Effector memory CD8-positive, alpha-beta T cell (primary cell): Measurements from ENCODE around the gene BRD2.
A peak's percentile ranks its signal among the peaks of the same experiment; 100 is the strongest.

ENCODE experiments used
- ATAC-seq: fragments of 150-1000 bp; cut with Tn5 transposase; replicated peaks from 2 replicates; pipeline ENCODE4 v1.10.0; 2021; ENCODE audit warnings: mild to moderate bottlenecking, moderate library complexity
- DNase-seq, 3 experiments: peaks; one replicate each; pipeline ENCODE4 v3.0.0; 2021
- H3K27ac Mint-ChIP-seq, 2 donors: one replicate each; pipeline ENCODE4 v1.8.0; 2022; ENCODE audit warnings: mild to moderate bottlenecking in 2 of 2, mixed read lengths in 2 of 2, moderate library complexity in 2 of 2
- H3K27me3 Mint-ChIP-seq, 2 donors: one replicate each; pipeline ENCODE4 v1.8.0; 2022; ENCODE audit warnings: mixed read lengths in 2 of 2
- H3K36me3 Mint-ChIP-seq: one replicate; pipeline ENCODE4 v1.8.0; 2022; ENCODE audit warnings: mild to moderate bottlenecking, moderate library complexity, mixed read lengths; ENCODE audit not compliant: insufficient read depth
- H3K4me1 Mint-ChIP-seq, 2 donors: one replicate each; pipeline ENCODE4 v1.8.0; 2022; ENCODE audit warnings: low read depth in 2 of 2, mixed read lengths in 2 of 2
- H3K4me3 Mint-ChIP-seq, 2 donors: one replicate each; pipeline ENCODE4 v1.8.0; 2022; ENCODE audit warnings: mild to moderate bottlenecking in 2 of 2, mixed read lengths in 2 of 2, moderate library complexity in 2 of 2
- H3K9me3 Mint-ChIP-seq, 2 donors: one replicate each; pipeline ENCODE4 v1.8.0; 2022; ENCODE audit warnings: mixed read lengths in 2 of 2

BRD2 gene

DNA sequence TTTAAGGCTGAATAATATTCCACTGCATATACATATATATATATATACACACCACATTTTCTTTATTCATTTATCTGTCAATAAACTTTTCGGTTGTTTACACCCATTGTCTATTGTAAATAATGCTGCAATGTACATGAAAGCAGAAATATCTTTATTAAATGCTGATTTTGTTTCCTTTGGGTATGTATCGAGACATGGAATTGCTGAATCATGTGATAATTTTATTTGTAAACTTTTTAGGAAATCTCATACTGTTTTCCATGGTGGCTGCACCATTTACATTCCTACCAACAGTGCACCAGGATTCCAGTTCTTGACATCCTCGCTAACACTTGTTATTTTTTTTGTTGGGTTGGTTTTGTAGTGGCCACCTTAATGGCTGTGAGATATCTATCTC, 55.1 kb downstream of the BRD2 start:
- no peak overlapping the region for H3K27ac Mint-ChIP-seq

DNA sequence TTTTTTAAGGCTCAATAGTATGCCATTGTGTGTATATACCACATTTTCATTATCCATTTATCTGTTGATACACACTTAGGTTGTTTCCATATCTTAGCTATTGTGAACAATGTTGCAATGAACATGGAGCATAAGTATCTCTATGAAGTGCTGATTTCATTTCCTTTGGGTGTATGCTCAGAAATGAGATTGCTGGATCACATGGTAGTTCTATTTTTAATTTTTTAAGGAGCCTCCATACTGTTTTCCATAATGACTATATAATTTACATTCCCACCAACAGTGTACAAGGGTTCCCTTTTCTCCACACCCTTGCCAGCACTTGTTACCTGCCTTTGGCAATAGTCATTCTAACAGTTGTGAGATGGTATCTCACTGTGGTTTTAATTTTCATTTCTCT, 56.1 kb downstream of the BRD2 start:
- Mint-ChIP-seq H3K27me3 (no peaks in the 10 kb centered on the region), H3K4me1 (peaks cover 8 to 17% of the 10 kb centered on the region in 2 donors), H3K9me3 (no peaks in the 10 kb centered on the region), H3K4me3 (no peak overlapping the region), H3K27ac (no peak overlapping the region), H3K36me3 (peaks cover 3% of the 10 kb centered on the region)
- ATAC-seq, result no peak
- no peak for DNase-seq

More for the DNA sequence above, 55.1 kb downstream of the BRD2 start:
- Mint-ChIP-seq H3K4me1 (peaks cover 11 to 21% of the 10 kb centered on the region in 2 donors), H3K27me3 (no peaks in the 10 kb centered on the region), H3K9me3 (no peaks in the 10 kb centered on the region), H3K4me3 (no peak overlapping the region), H3K36me3 (no peaks in the 10 kb centered on the region)
- no peak for ATAC-seq
- no peak for DNase-seq

DNA sequence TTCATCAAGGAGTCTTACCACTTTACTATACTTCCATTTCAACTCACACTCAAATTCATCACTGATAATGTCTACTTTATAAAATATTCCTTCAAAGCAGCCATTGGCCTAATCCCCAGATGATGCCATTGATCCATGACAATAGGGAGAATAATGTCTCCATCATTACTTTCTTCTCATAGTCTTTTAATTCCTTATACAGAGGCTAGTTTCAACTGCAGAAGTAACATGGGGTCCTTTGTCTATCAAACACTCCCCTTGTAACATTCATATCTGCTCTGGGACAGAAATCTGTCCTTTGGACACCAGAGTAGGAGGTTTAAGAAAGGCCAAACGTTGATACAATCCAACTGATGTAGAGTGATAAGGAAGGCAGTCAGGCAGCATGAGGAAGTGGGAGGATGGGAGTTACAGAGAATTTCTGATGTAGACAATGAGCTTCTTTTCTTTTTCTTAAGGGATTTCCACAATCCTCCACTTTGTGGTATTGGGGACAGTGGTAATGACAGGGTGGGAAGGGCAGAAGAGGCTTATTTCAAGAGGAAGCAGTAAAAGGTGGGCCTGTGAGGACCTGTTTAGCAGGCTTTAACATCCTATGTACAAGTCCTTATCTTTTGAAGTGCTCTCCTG, 59.9 kb downstream of the BRD2 start:
- Mint-ChIP-seq H3K4me1 (peaks cover 5 to 15% of the 10 kb centered on the region in 2 donors), H3K27ac (peak overlapping the region; percentile 16 to 87), H3K9me3 (no peaks in the 10 kb centered on the region), H3K36me3 (peaks cover 3% of the 10 kb centered on the region), H3K4me3 (no peak overlapping the region), H3K27me3 (no peaks in the 10 kb centered on the region)
- DNase-seq (no peak), ATAC-seq (no peak)

DNA sequence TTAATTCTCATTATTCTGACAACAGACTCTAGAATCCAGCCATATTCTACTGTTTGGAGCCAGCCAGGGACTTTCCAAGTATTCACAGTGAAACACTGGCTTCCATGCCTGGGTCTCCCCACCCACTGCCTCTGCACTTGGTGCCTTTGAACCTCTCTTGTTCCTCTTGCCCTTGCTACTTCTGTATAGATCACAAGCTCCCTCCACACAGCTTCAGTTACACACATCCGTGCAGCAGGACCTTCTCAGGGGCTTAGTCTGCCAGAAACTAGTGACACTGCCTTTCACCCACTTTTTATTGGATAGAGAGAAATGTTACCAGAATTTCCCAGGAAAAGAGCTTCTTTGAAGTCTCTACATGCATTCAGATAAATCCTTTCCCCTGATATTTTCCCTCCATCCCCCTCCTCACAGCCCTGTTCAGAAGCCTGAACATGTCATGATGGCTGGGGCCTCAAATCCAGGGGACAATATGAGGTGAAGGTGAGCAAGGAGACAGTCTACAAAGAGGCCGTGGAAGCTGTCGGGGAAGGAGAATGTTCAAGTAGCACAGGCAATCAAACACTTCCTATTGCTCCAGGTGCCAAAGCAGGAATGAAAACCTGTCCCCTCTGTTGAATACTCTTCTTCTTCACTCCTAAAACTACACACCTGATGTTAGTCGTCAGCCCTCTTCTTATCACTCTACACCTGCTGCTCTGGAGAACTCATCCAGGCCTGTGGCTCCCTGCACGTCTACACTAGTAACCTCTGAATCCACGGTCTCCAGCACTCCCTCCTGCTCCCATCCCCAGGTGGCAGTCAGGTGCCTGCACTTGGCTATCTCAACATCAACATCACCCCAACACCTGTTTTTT, 61.2 kb downstream of the BRD2 start:
- peaks cover 0 to 3% of the 10 kb centered on the region in 2 donors for H3K27me3 Mint-ChIP-seq

DNA sequence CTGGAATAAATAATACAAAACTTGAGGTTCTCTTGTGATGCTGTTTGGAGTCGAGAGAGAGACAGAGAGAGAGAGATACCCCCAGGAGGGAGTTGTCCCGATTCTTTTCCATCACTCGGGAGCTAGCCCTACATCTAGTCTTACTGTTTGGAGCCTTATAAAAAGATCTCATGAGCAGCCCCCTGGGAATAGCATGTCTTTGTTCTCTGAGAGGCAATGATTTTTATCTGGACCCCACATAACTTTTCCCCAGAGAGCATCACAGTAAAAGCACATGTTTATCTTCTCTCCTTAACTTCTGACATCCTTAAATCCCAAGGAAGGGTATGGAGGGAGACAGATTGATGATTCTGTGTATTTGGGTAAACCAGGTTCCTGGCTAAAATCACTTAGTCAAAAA, 61.9 kb downstream of the BRD2 start:
- Mint-ChIP-seq H3K36me3 (peaks cover 3% of the 10 kb centered on the region), H3K27me3 (peaks cover 0 to 10% of the 10 kb centered on the region in 2 donors), H3K4me1 (peaks cover 5 to 15% of the 10 kb centered on the region in 2 donors), H3K27ac (peak overlapping the region in 1 of 2 donors; percentile 87), H3K4me3 (no peak overlapping the region), H3K9me3 (peaks cover 0 to 2% of the 10 kb centered on the region in 2 donors)
- ATAC-seq (no peak), DNase-seq (no peak)

More for the DNA sequence above, 61.2 kb downstream of the BRD2 start:
- Mint-ChIP-seq H3K4me3 (peak overlapping the region in 1 of 2 donors; percentile 39), H3K9me3 (no peaks in the 10 kb centered on the region), H3K27ac (peak overlapping the region; percentile 87 to 89), H3K36me3 (peaks cover 3% of the 10 kb centered on the region), H3K4me1 (peaks cover 5 to 15% of the 10 kb centered on the region in 2 donors)
- ATAC-seq (peak; percentile 89), DNase-seq (peak in 2 of 3 experiments; percentile 32 to 33)
